GM10248 (cell line): ENCODE results near the gene NUDT4.
"Not testable (repeated sequence)": the region's sequence is repeated elsewhere in the genome, so short reads cannot be mapped to it uniquely, and the experiment has no call there.

Source experiments
- CTCF ChIA-PET: fragments of 300-600 bp; sonication (Branson Sonifier 250); formaldehyde crosslinking; extraction: SDS; loops from one replicate; lab custom pipeline; 2021; ENCODE audit warnings: antibody characterized with exemption; lab: Yijun Ruan, JAX
- POLR2A ChIA-PET: fragments of 350-650 bp; sonication (Branson Sonifier 250); formaldehyde crosslinking; extraction: SDS; loops from one replicate; lab custom pipeline; 2020; ENCODE audit warnings: antibody characterized with exemption; lab: Yijun Ruan, JAX
- DNase-seq: peaks from one replicate; pipeline ENCODE4 v3.0.0; 2012; ENCODE audit errors: extremely low spot score
- TF ChIP-seq, protein P1 (sequence below): IDR thresholded peaks from 2 replicates; pipeline ENCODE4 v1.5.1; 2012; ENCODE audit warnings: mild to moderate bottlenecking, low read depth; ENCODE audit errors: extremely low read depth, missing control alignments, control extremely low read depth

Gene NUDT4

GRCh38 chr12:93404961-93405849 lies 27.5 kb downstream of the NUDT4 start:
- ChIA-PET POLR2A (interaction anchor here (1.0 to 1.1 kb wide), 2 partner anchors 10 to 14 kb away, joined by 3 read pairs; no protein-coding TSS in a partner anchor), CTCF (interaction anchor here (0.6 to 1.1 kb wide), 3 partner anchors 14 to 31 kb away, joined by 3 to 8 read pairs (median 3); no protein-coding TSS in a partner anchor)
- DNase-seq: no peak
- TF ChIP-seq, protein P1, sequence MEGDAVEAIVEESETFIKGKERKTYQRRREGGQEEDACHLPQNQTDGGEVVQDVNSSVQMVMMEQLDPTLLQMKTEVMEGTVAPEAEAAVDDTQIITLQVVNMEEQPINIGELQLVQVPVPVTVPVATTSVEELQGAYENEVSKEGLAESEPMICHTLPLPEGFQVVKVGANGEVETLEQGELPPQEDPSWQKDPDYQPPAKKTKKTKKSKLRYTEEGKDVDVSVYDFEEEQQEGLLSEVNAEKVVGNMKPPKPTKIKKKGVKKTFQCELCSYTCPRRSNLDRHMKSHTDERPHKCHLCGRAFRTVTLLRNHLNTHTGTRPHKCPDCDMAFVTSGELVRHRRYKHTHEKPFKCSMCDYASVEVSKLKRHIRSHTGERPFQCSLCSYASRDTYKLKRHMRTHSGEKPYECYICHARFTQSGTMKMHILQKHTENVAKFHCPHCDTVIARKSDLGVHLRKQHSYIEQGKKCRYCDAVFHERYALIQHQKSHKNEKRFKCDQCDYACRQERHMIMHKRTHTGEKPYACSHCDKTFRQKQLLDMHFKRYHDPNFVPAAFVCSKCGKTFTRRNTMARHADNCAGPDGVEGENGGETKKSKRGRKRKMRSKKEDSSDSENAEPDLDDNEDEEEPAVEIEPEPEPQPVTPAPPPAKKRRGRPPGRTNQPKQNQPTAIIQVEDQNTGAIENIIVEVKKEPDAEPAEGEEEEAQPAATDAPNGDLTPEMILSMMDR: no peak

DNA sequence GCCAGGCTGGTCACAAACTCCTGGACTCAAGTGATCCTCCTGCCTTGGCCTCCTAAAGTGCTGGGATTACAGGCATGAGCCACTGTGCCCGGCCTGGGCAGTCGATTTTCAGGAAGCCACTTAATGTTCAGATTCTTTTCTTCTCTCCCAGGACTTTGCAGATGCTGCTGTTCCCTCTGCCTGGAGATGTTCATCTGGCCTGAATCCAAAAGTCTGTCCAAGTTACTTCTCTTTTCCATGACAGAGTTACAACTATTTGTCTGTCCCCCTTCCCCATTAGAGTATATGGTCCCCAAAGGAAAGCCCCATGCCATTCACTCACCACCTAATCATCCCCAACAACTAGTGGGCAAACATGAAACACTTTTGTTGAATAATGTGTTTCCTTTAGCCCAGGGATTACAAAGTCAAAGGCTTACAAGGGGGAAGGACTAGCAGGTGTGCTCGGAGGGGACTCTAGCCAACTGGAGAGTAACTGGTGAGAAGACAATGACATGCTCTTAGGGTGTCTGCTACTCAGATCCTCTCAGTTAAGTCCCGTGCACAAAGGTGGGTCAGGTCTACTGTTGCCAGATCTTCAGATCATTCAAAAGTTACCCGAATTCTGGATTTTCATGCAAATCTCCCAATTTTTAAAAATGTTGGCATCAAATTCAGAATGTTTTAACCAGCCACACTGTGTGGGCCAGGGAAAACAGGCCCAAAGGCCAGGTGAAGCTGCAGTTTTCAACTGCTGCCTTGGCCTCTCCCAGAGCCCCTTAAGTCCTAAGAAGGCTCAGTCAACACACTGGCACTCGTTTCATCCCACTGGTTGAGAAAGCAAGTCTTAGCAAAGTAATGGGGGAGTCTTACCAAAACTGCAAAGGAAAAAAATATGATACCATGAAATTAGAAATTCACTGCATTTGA lies 29.6 kb downstream of the NUDT4 start:
- ChIA-PET POLR2A (no interaction called here), CTCF (interaction anchor here (2.1 to 4.4 kb wide), 2 partner anchors 12 to 420 kb away, joined by 5 to 33 read pairs; no protein-coding TSS in a partner anchor)
- DNase-seq: no peak
- TF ChIP-seq, protein P1: no peak

- TF ChIP-seq, protein P1: no peak
- DNase-seq: no peak
- POLR2A ChIA-PET: no interaction called here
- CTCF ChIA-PET: interaction anchor here (0.6 to 4.4 kb wide), 3 partner anchors 12 to 453 kb away, joined by 3 to 33 read pairs (median 5); no protein-coding TSS in a partner anchor
These were observed 30.2 kb downstream of the NUDT4 start for GRCh38 chr12:93407963-93408283.

DNA sequence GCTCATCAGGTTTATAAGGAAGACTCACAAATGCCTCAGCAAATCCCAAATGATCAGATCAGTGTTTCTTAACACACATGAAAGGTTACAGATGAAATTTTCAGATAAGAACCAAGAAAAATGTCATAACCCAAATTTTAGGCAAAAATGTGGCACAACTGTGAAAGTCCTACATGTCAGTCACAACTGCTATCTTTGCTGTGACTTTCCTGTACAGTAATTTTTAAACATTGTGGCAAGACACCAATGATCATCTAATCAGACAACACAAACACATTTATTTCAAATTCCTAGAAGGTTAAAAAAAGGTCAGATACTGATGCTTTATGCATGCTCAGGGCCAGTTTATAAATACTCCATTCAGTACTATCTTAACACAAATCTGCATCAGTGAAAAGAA lies 31.1 kb downstream of the NUDT4 start:
- TF ChIP-seq, protein P1: no peak
- ChIA-PET POLR2A (interaction anchor here (0.6 kb wide), 1 partner anchor 14 kb away, joined by 3 read pairs; no protein-coding TSS in a partner anchor), CTCF (interaction anchor here (4.4 kb wide), 1 partner anchor 11 kb away, joined by 33 read pairs; no protein-coding TSS in a partner anchor)
- no peak for DNase-seq

DNA sequence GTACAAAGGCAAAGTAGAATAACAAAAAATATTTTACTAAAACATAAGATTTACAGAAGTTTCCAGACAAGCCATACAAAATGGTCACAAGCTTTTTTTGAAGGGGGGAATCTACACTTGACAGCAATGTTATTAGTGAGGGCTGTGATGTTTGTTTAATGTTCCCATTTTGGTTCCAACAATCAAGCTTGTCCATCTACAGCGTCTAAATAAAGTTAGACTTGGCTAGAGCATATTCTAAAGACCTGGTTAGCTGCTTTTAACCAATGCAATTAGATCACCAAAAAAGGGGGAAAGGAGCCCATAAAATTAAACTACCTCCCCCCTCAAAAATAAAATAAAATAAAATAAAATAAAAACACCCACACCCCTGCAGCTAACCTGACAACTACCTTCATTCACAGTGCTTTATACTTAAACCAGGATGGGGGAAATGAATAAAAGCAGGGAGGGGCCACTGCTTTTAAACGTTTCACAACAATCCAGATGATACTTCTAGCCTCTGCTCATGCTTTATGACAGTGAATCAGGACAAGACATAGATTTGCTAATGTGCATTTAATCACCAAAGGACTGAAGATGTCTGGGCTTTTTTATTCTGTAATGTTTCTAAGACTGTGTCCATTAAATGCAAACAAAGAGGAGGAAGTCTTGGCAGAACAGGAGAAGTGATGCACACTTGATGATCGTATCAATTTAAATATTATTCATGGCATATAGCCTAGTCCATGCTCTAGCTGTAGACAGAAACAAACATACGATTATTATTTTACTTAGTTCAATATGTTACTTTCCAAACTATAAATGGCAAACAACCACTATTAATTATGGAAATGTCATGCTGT lies 31.8 kb downstream of the NUDT4 start:
- CTCF ChIA-PET: interaction anchor here (0.7 to 4.4 kb wide), 2 partner anchors 10 to 14 kb away, joined by 3 to 33 read pairs; no protein-coding TSS in a partner anchor
- POLR2A ChIA-PET, DNase-seq: not testable (repeated sequence)

DNA sequence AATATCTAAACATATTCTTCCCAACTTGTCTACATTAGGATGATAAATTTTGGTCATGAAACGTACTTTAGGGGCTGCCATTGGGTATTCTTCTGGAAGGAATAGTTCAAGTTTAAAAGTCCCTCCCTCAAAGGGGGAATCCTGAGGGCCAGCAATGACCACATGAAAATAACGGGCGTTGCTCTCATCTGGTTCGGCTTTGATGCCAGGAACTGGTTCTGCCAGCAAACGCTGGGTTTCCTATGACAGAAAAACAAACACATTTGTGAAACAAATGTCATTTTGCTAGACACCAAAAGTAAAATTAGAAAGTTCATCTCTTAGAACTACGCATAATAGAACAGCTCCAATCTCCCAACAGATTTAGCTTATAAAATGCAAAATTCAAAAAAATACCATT lies 33.3 kb downstream of the NUDT4 start:
- DNase-seq, POLR2A ChIA-PET: not testable (repeated sequence)
- CTCF ChIA-PET: interaction anchor here (1.0 to 4.4 kb wide), 4 partner anchors 9 to 424 kb away, joined by 4 to 33 read pairs (median 6); no protein-coding TSS in a partner anchor

DNA sequence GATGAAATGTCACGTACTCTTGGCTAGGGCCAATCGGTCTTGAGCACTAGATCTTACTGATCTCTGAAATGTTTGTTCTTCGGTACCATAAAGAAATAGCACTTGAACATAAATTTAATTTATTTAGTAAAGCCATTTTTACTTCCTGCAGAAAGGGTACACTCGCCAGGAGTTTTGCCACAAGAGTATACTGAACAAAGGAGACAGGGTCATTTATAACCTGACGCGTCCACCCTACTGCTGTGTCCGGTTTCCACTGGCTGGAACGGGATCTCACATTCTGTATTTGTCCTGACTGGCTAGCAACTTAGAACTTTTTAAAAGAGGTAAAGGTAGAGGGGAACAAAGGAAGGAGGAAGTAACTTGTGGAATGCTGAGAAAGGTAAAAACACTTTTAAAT lies 34.7 kb downstream of the NUDT4 start:
- DNase-seq, POLR2A ChIA-PET: not testable (repeated sequence)
- CTCF ChIA-PET: interaction anchor here (1.2 to 3.8 kb wide), 3 partner anchors 8 to 425 kb away, joined by 3 to 15 read pairs (median 4); no protein-coding TSS in a partner anchor
